GM12878 (cell line): ENCODE results near the gene SETD7. TPM values are rescaled to one million over a fixed set of nuclear protein-coding genes. Genes with fewer than 3 reads are reported as not detected.

Source experiments
- ATAC-seq: fragments of 200-7000 bp; cut with Tn5 transposase; 3 replicates; pipeline ENCODE4 v1.9.1; 2020; ENCODE audit warnings: mild to moderate bottlenecking, moderate library complexity
- BruUV-seq: library from RNA; stranded (reverse); fragments of 400-500 nt; replicated peaks from 2 replicates; lab custom pipeline; 2021; lab: Mats Ljungman, UMichigan
- CTCF ChIA-PET: fragments of 300-600 bp; sonication (Branson Sonifier 250); formaldehyde crosslinking; extraction: SDS; loops from one replicate; lab custom pipeline; 2021; ENCODE audit warnings: inconsistent platforms; lab: Yijun Ruan, JAX
- POLR2A ChIA-PET: fragments of 350-600 bp; formaldehyde crosslinking; extraction: SDS; loops from one replicate; lab custom pipeline; 2021; ENCODE audit warnings: inconsistent platforms; lab: Charles Lee
- RAD21 ChIA-PET: fragments of 300-600 bp; sonication (Branson Sonifier 250); formaldehyde crosslinking; loops from one replicate; lab custom pipeline; 2023; ENCODE audit warnings: antibody characterized with exemption; ENCODE audit not compliant: unreplicated experiment; lab: Charles Lee
- SMC1A ChIA-PET: fragments of 300-600 bp; sonication (Branson Sonifier 250); formaldehyde crosslinking; loops from one replicate; lab custom pipeline; 2023; ENCODE audit not compliant: unreplicated experiment, uncharacterized antibody; lab: Charles Lee
- DNase-seq: peaks from one replicate; pipeline ENCODE4 v3.0.0-alpha.2; 2011; ENCODE audit warnings: low read depth, low spot score
- FAIRE-seq: peaks from 3 replicates; lab custom pipeline; 2011; peaks lifted over from hg19 to GRCh38; lab: Jason Lieb, UNC
- H2AFZ ChIP-seq: 2 replicates; pipeline ENCODE4 v1.6.0; 2011; ENCODE audit warnings: low read depth, low read length, control low read depth; ENCODE audit not compliant: control insufficient read depth
- H3K27ac ChIP-seq: 2 replicates; pipeline ENCODE4 v1.5.1; 2011; ENCODE audit warnings: control low read depth; ENCODE audit not compliant: control insufficient read depth, insufficient read depth
- H3K27me3 ChIP-seq, 2 experiments: replicated peaks in 1 of 2; 2 replicates each; pipeline versions ENCODE4 v1.6.0 to v1.6.1; 2011; ENCODE audit warnings: low read length in 1 of 2; ENCODE audit not compliant: control insufficient read depth in 2 of 2, insufficient read depth in 2 of 2
- H3K36me3 ChIP-seq, 2 experiments: 2 replicates each; pipeline ENCODE4 v1.5.1; 2011; ENCODE audit warnings: low read length in 1 of 2; ENCODE audit not compliant: control insufficient read depth in 2 of 2, insufficient read depth in 2 of 2
- H3K4me1 ChIP-seq: 2 replicates; pipeline ENCODE4 v1.6.1; 2011; ENCODE audit warnings: mild to moderate bottlenecking, low read length, moderate library complexity, mixed read lengths; ENCODE audit not compliant: control insufficient read depth, insufficient read depth
- H3K4me2 ChIP-seq: 2 replicates; pipeline ENCODE4 v1.6.0; 2011; ENCODE audit warnings: control low read depth; ENCODE audit not compliant: control insufficient read depth, insufficient read depth
- H3K4me3 ChIP-seq: fragments of 200-600 bp; sonication (generic); 2 replicates; pipeline ENCODE4 v1.5.1; 2016
- H3K79me2 ChIP-seq: 2 replicates; pipeline ENCODE4 v1.6.0; 2011; ENCODE audit warnings: low read length; ENCODE audit not compliant: control insufficient read depth, insufficient read depth
- H3K9ac ChIP-seq: 2 replicates; pipeline ENCODE4 v1.8.0; 2011; ENCODE audit warnings: low read length, control low read depth, mixed read lengths; ENCODE audit not compliant: control insufficient read depth, insufficient read depth
- H3K9me3 ChIP-seq: replicated peaks from 3 replicates; pipeline ENCODE4 v1.5.1; 2011; ENCODE audit warnings: mild to moderate bottlenecking, low read length; ENCODE audit not compliant: control insufficient read depth, insufficient read depth
- H4K20me1 ChIP-seq: 2 replicates; pipeline ENCODE4 v1.6.0; 2011; ENCODE audit not compliant: control insufficient read depth, insufficient read depth
- BMI1 ChIP-seq: fragments of 450-650 bp; IDR thresholded peaks from 2 replicates; pipeline ENCODE4 v1.6.1; 2016; ENCODE audit warnings: mild to moderate bottlenecking, moderate library complexity, borderline replicate concordance
- DPF2 ChIP-seq: fragments of 450-650 bp; IDR thresholded peaks from 2 replicates; pipeline ENCODE4 v1.6.1; 2017; ENCODE audit warnings: mild to moderate bottlenecking
- EED ChIP-seq: sonication (generic); IDR thresholded peaks from 2 replicates; pipeline ENCODE4 v1.6.1; 2016; ENCODE audit warnings: antibody characterized with exemption, low read depth
- FOXK2 ChIP-seq: fragments of 450-650 bp; IDR thresholded peaks from 2 replicates; pipeline ENCODE4 v1.6.1; 2017; ENCODE audit warnings: mild to moderate bottlenecking, moderate library complexity
- MTA3 ChIP-seq: IDR thresholded peaks from 2 replicates; pipeline ENCODE4 v1.6.1; 2012; ENCODE audit warnings: low read length, inconsistent platforms, borderline replicate concordance
- PML ChIP-seq: IDR thresholded peaks from 2 replicates; pipeline ENCODE4 v1.6.1; 2012; ENCODE audit warnings: low read length, inconsistent platforms
- PRDM15 ChIP-seq: fragments of 450-650 bp; formaldehyde crosslinking; IDR thresholded peaks from 2 replicates; pipeline ENCODE4 v1.4.0; 2020; ENCODE audit warnings: mild to moderate bottlenecking, moderate library complexity
- SP1 ChIP-seq: IDR thresholded peaks from one replicate; pipeline ENCODE4 v1.6.1; 2011; ENCODE audit warnings: low read depth, low read length
- SPI1 ChIP-seq: IDR thresholded peaks from 2 replicates; pipeline ENCODE4 v1.6.1; 2011; ENCODE audit warnings: low read depth, mild to moderate bottlenecking, low read length, moderate library complexity, borderline replicate concordance; ENCODE audit not compliant: insufficient read depth
- SUZ12 ChIP-seq: fragments of 200-600 bp; sonication (generic); IDR thresholded peaks from one replicate; pipeline ENCODE4 v1.6.1; 2018; ENCODE audit warnings: antibody characterized with exemption, mild to moderate bottlenecking; ENCODE audit not compliant: unreplicated experiment
- ZNF384 ChIP-seq: IDR thresholded peaks from 2 replicates; pipeline ENCODE4 v1.6.1; 2012; ENCODE audit warnings: low read depth, mild to moderate bottlenecking, low read length, improper control_type of control experiment, borderline replicate concordance
- WGBS: methylation state at CpG from one replicate; pipeline ENCODE4 v1.1.6; 2016; ENCODE audit warnings: low lambda C conversion rate; ENCODE audit not compliant: insufficient replicate concordance, insufficient coverage; ENCODE audit errors: missing lambda C conversion rate; 5-methylcytosine and 5-hydroxymethylcytosine counted together
- in situ Hi-C: fragments of 300-500 bp; cut with MboI; formaldehyde crosslinking; loops from 9 replicates; pipeline ENCODE4 v1.14.3; 2018; ENCODE audit warnings: mixed read lengths
- intact Hi-C: fragments of 100-400 bp; cut with micrococcal nuclease; formaldehyde crosslinking; loops from one replicate; pipeline ENCODE4 v1.14.2; 2022; ENCODE audit not compliant: unreplicated experiment
- polyA plus RNA-seq, 11 experiments: library from polyadenylated mRNA; depleted of rRNA in 4 of 11; unstranded in 6 of 11; stranded (reverse) in 5 of 11; fragments of >200 nt; fragmentation: Nextera tagmentation in 4 of 11; fragmentation: Illumina TruSeq in 1 of 11; extraction: Ambion mirVana in 4 of 11; extraction: Trizol in 1 of 11; gene quantifications; 1 replicate in 1 of 11; 2 replicates in 10 of 11; pipeline versions ENCODE4 v1.2.1 to v1.2.3, GENCODE V29; 2011 to 2016; ENCODE audit warnings: inconsistent platforms in 2 of 11, missing spikeins in 2 of 11, low read depth in 1 of 11
- total RNA-seq, 4 experiments: library from RNA; depleted of rRNA in 3 of 4; stranded (reverse); fragments of >200 nt in 3 of 4; fragmentation: Illumina TruSeq in 1 of 4; extraction: Trizol in 1 of 4; gene quantifications; 2 replicates each; pipeline versions ENCODE4 v1.2.1 to v1.2.3, GENCODE V29; 2013 to 2021

The SETD7 gene
- total and polyA plus RNA-seq, 10 of the 15 experiments (the other 5 are each of a cell fraction or from before 2014, with no cell fraction given): 0.03 to 0.82 (median 0.44) TPM

DNA sequence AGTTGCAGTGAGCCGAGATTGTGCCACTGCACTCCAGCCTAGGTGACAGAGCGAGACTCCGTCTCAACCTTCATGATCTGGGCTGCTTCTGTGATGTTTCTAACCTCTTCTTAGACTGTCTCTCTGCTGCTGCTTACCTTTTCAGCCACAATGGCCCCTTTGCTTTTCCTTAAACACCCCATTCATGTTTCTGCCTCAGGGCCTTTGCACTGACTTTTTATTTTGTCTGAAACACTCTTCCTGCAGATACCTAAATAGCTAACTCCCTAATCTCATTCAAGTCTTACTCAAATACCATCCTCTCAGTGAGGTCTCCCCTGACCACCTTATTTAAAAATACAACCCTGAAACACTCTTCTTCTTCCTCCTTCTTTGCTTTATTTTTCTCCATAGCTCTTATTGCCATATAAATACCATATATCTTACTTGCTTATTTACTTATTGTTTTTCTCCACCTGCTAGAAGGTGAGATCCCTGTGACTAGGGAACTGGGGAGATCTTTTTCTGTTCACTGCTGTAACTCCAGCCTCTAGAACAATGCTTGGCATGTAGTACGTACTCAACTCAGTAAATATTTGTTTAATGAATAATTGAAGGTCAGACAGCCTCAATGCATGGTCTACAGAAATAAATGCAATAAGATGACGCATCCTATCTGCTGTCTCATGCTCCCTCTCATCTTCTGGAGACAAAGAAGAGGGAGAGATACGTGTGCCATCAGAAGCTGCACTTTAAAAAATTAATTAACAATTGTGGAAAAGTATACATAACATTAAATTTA, 43.8 kb upstream of the SETD7 start:
- BruUV-seq: no TSS peak
- ChIA-PET CTCF (interaction anchor here (0.6 to 1.6 kb wide), 4 partner anchors 57 to 1241 kb away, joined by 3 to 4 read pairs (median 3); no protein-coding TSS in a partner anchor), SMC1A (no interaction called here)
- no peak overlapping the region for H2AFZ ChIP-seq
- intact Hi-C loops: no loop called here
- TF ChIP-seq BMI1 (no peak), EED (no peak), ZNF384 (no peak), SP1 (no peak), SPI1 (no peak)
- TF ChIP-seq, all 136 proteins: peak for 0
- Histone ChIP-seq H4K20me1 (no peaks in the 10 kb centered on the region), H3K36me3 (no peaks in the 10 kb centered on the region), H3K4me2 (no peak overlapping the region), H3K79me2 (no peaks in the 10 kb centered on the region), H3K4me3 (no peak overlapping the region), H3K27me3 (no peaks in the 10 kb centered on the region; a peak in 2 of 4 replicates), H3K9ac (no peak overlapping the region), H3K9me3 (no peaks in the 10 kb centered on the region), H3K27ac (no peak overlapping the region), H3K4me1 (no peaks in the 10 kb centered on the region)
- RAD21 ChIA-PET: no interaction called here
- in situ Hi-C loops: no loop called here
- no peak for ATAC-seq
- FAIRE-seq: no peak
- POLR2A ChIA-PET: interaction anchor here (0.6 kb wide), 1 partner anchor 834 kb away, joined by 5 read pairs; no protein-coding TSS in a partner anchor
- 45% methylated on average over 6 of the region's 6 CpGs for WGBS
- DNase-seq: no peak

GRCh38 chr4:139599076-139599475, 43.1 kb upstream of the SETD7 start:
- Histone ChIP-seq H4K20me1 (no peaks in the 10 kb centered on the region), H2AFZ (no peak overlapping the region), H3K27me3 (no peaks in the 10 kb centered on the region; a peak in 2 of 4 replicates), H3K36me3 (no peaks in the 10 kb centered on the region), H3K9me3 (no peaks in the 10 kb centered on the region), H3K4me3 (no peak overlapping the region), H3K79me2 (no peaks in the 10 kb centered on the region), H3K4me2 (no peak overlapping the region), H3K4me1 (no peaks in the 10 kb centered on the region), H3K9ac (no peak overlapping the region), H3K27ac (no peak overlapping the region)
- ATAC-seq (no peak), FAIRE-seq (no peak), DNase-seq (no peak)
- intact Hi-C loops (no loop called here), in situ Hi-C loops (no loop called here)
- ChIA-PET RAD21 (no interaction called here), SMC1A (no interaction called here), CTCF (interaction anchor here (1.6 kb wide), 1 partner anchor 57 kb away, joined by 3 read pairs; no protein-coding TSS in a partner anchor), POLR2A (no interaction called here)
- no TSS peak for BruUV-seq
- 48% methylated on average over 3 of the region's 3 CpGs for WGBS
- no peak for TF ChIP-seq PML
- no peak for TF ChIP-seq MTA3
- TF ChIP-seq PRDM15 (CRISPR knock-in tag): no peak
- no peak for TF ChIP-seq FOXK2
- TF ChIP-seq SUZ12: no peak
- TF ChIP-seq DPF2: no peak
